Stomach (tissue), 9 donors: ENCODE measurements around the gene MCTP1. TPM values are rescaled to one million over a fixed set of nuclear protein-coding genes. Genes with fewer than 3 reads are reported as not detected.

Source experiments
- DNase-seq, 2 donors: peaks; one replicate each; pipeline versions ENCODE4 v3.0.0 to v3.0.0-alpha.2; 2013 to 2019
- H3K27ac ChIP-seq, 5 donors: fragments of 200-600 bp in 4 of 5; sonication (generic) in 4 of 5; one replicate each; pipeline ENCODE4 v1.5.1; 2013 to 2019; ENCODE audit warnings: mild to moderate bottlenecking in 1 of 5, moderate library complexity in 1 of 5
- H3K27me3 ChIP-seq, 3 donors: fragments of 200-600 bp; sonication (generic); one replicate each; pipeline ENCODE4 v1.5.1; 2017 to 2019; ENCODE audit warnings: mixed run types in 1 of 3
- H3K36me3 ChIP-seq, 4 donors: fragments of 200-600 bp; sonication (generic); 1 replicate in 3 of 4; 2 replicates in 1 of 4; pipeline ENCODE4 v1.5.1; 2016 to 2019
- H3K4me1 ChIP-seq, 4 donors: fragments of 200-600 bp; sonication (generic); one replicate each; pipeline ENCODE4 v1.5.1; 2016 to 2019
- H3K4me3 ChIP-seq, 4 donors: fragments of 200-600 bp; sonication (generic) in 3 of 4; one replicate each; pipeline ENCODE4 v1.5.1; 2016 to 2019; ENCODE audit warnings: mild to moderate bottlenecking in 1 of 4
- H3K9me3 ChIP-seq, 4 donors: fragments of 200-600 bp; sonication (generic); one replicate each; pipeline ENCODE4 v1.5.1; 2016 to 2019
- EP300 ChIP-seq: sonication (generic); formaldehyde crosslinking; IDR thresholded peaks from one replicate; pipeline ENCODE4 v1.6.1; 2017; ENCODE audit warnings: antibody characterized with exemption
- POLR2A ChIP-seq, 4 donors: fragments of 450-650 bp; IDR thresholded peaks; one replicate each; pipeline ENCODE4 v1.6.1; 2016; ENCODE audit warnings: antibody characterized with exemption in 4 of 4, control low read depth in 2 of 4, mild to moderate bottlenecking in 1 of 4, moderate library complexity in 1 of 4
- POLR2AphosphoS5 ChIP-seq, 3 donors: sonication (generic); formaldehyde crosslinking; IDR thresholded peaks; one replicate each; pipeline ENCODE4 v1.6.1; 2016; ENCODE audit warnings: antibody characterized with exemption in 3 of 3
- WGBS, 5 donors: extraction: QIAGEN DNeasy Blood & Tissue Kit in 3 of 5; methylation state at CpG; one replicate each; pipeline versions ENCODE4 v1.1.5 to v1.1.7; 2013 to 2018; 5-methylcytosine and 5-hydroxymethylcytosine counted together
- intact Hi-C: fragments of 100-400 bp; cut with DNase I; formaldehyde crosslinking; loops from one replicate; pipeline ENCODE4 v1.15.1; 2023; ENCODE audit warnings: low total_unique reads
- polyA plus RNA-seq, 3 donors: library from polyadenylated mRNA; stranded (reverse); fragments of 200-250 nt; gene quantifications; one replicate each; pipeline ENCODE4 v1.2.3, GENCODE V29; 2013
- total RNA-seq, 5 donors: library from RNA; depleted of rRNA; stranded (reverse); fragments of >200 nt; gene quantifications; one replicate each; pipeline versions ENCODE4 v1.1.0 to v1.2.3, GENCODE V29; 2014 to 2016
- TF ChIP-seq, protein P1 (sequence below), 7 experiments: fragments of 450-650 bp in 4 of 7; fragments of 200-600 bp in 3 of 7; sonication (generic) in 3 of 7; IDR thresholded peaks; one replicate each; pipeline ENCODE4 v1.5.1; 2016 to 2019; ENCODE audit warnings: antibody characterized with exemption in 7 of 7, control low read depth in 2 of 7, mild to moderate bottlenecking in 1 of 7
- donor health status: healthy with polysubstance abuse.
- donor health status: Bipolar disorder and iron deficiency.
- donor health status: healthy.

MCTP1 gene
- total and polyA plus RNA-seq, 8 donors: 1.4 to 47.9 (median 11.3) TPM

DNA sequence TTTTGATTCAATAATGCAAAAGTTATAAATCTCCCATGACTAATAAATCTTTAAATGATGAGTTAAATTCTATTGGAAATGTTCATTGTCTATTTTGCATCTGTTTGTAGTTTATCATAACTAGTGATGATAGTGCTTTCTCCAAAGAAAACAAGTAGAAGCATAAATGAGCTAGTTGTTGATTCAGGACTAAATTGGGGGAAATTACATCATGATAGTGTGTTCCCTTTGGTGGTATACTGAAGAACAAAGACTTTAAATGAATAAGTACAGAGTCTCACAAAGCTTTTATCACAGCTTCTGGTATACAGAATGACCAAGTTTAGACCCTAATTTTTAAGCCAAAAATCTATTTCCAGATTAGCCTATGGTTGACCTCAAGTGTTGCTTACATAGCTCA lies 173.8 kb downstream of the MCTP1 start:
- H3K4me3 ChIP-seq: no peak overlapping the region
- no peaks in the 10 kb centered on the region for H3K36me3 ChIP-seq
- intact Hi-C loops: no loop called here
- H3K4me1 ChIP-seq: no peaks in the 10 kb centered on the region
- TF ChIP-seq POLR2A (IDR thresholded peaks at IDR 0.05) (no peak), POLR2AphosphoS5 (IDR thresholded peaks at IDR 0.05) (no peak), EP300 (no peak)
- no peaks in the 10 kb centered on the region for H3K9me3 ChIP-seq
- DNase-seq: no peak
- no peak overlapping the region for H3K27ac ChIP-seq
- no peaks in the 10 kb centered on the region for H3K27me3 ChIP-seq

DNA sequence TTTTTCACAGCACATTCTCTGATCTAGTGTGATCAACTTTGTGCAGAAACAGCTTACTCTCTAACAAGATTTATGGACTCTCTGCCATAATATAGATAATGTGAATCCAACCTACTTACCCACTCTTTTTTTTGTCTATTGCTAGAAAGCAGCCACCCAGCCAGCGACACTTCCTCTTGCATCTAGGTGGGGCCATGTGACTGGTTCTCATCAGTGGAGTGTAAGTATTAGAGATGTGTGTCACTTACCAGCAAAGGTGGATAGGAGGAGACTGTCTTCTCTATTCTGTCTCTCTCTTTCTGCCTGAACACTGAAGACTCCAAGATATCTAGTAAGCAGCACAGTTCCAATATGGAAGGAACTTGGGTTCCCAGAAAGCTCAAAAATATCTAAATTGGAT lies 174.8 kb downstream of the MCTP1 start:
- Histone ChIP-seq H3K4me3 (no peak overlapping the region), H3K27ac (no peak overlapping the region), H3K4me1 (no peaks in the 10 kb centered on the region), H3K36me3 (no peaks in the 10 kb centered on the region), H3K9me3 (no peaks in the 10 kb centered on the region), H3K27me3 (no peaks in the 10 kb centered on the region)
- no peak for DNase-seq
- intact Hi-C loops: no loop called here
- TF ChIP-seq POLR2A (IDR thresholded peaks at IDR 0.05) (no peak), EP300 (no peak), POLR2AphosphoS5 (IDR thresholded peaks at IDR 0.05) (no peak)
- TF ChIP-seq, protein P1, sequence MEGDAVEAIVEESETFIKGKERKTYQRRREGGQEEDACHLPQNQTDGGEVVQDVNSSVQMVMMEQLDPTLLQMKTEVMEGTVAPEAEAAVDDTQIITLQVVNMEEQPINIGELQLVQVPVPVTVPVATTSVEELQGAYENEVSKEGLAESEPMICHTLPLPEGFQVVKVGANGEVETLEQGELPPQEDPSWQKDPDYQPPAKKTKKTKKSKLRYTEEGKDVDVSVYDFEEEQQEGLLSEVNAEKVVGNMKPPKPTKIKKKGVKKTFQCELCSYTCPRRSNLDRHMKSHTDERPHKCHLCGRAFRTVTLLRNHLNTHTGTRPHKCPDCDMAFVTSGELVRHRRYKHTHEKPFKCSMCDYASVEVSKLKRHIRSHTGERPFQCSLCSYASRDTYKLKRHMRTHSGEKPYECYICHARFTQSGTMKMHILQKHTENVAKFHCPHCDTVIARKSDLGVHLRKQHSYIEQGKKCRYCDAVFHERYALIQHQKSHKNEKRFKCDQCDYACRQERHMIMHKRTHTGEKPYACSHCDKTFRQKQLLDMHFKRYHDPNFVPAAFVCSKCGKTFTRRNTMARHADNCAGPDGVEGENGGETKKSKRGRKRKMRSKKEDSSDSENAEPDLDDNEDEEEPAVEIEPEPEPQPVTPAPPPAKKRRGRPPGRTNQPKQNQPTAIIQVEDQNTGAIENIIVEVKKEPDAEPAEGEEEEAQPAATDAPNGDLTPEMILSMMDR (IDR thresholded peaks at IDR 0.05): no peak
- WGBS, 5 donors: 62 to 82% (median 67%) methylated on average over 1 of the region's 1 CpG

DNA sequence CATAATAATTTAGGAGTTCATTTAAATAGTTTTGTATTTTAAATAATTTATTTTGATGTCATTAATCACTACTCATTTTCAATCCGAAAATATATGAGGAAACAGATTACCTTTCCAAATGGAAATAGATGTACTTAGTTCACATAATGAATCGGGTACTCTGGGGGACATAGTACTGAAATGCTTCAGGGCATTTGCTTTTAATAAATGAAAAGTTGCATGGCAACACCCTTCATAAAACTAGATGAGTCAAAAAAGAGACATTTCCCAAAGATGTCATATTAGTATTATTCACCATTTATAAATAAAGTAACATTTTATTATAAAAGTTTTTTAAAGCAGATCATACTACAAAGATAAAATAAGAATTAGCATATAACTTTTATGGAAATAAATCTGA lies 177.8 kb downstream of the MCTP1 start:
- intact Hi-C loops: no loop called here
- no peaks in the 10 kb centered on the region for H3K4me1 ChIP-seq
- no peak for DNase-seq
- no peaks in the 10 kb centered on the region for H3K36me3 ChIP-seq
- no peaks in the 10 kb centered on the region for H3K27me3 ChIP-seq
- 80 to 91% (median 91%) methylated on average over 2 of the region's 2 CpGs for WGBS, 5 donors
- H3K4me3 ChIP-seq: no peak overlapping the region
- no peak for TF ChIP-seq POLR2AphosphoS5 (IDR thresholded peaks at IDR 0.05)
- TF ChIP-seq EP300: no peak
- TF ChIP-seq, protein P1 (IDR thresholded peaks at IDR 0.05): no peak
- no peak for TF ChIP-seq POLR2A (IDR thresholded peaks at IDR 0.05)
- no peaks in the 10 kb centered on the region for H3K9me3 ChIP-seq
- H3K27ac ChIP-seq: no peak overlapping the region

DNA sequence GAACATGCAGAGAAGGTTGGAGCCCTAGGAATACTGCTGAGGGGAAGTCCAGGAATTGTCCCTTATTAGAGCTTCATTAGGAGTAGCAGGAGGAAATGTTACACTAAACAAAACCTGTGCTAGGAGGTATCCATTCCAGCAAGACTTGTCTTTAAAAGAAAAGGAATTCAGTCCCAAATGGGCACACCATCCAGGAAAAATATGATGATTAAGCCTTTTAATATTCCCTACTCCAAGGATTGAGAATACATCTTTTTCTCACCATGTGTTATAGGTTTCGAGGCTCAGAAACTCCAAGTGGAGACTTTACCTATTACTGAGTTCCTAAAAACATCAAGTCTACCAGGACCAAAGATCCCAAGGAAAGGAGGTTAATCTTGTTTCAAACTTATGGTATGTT lies 179.3 kb downstream of the MCTP1 start:
- Histone ChIP-seq H3K27ac (no peak overlapping the region), H3K27me3 (no peaks in the 10 kb centered on the region), H3K36me3 (no peaks in the 10 kb centered on the region), H3K4me1 (no peaks in the 10 kb centered on the region), H3K9me3 (no peaks in the 10 kb centered on the region), H3K4me3 (no peak overlapping the region)
- DNase-seq: no peak
- intact Hi-C loops: no loop called here
- TF ChIP-seq POLR2AphosphoS5 (IDR thresholded peaks at IDR 0.05): no peak
- TF ChIP-seq, protein P1 (IDR thresholded peaks at IDR 0.05): no peak
- TF ChIP-seq EP300: no peak
- TF ChIP-seq POLR2A (IDR thresholded peaks at IDR 0.05): no peak
- 89 to 100% (median 93%) methylated on average over 1 of the region's 1 CpG for WGBS, 5 donors

DNA sequence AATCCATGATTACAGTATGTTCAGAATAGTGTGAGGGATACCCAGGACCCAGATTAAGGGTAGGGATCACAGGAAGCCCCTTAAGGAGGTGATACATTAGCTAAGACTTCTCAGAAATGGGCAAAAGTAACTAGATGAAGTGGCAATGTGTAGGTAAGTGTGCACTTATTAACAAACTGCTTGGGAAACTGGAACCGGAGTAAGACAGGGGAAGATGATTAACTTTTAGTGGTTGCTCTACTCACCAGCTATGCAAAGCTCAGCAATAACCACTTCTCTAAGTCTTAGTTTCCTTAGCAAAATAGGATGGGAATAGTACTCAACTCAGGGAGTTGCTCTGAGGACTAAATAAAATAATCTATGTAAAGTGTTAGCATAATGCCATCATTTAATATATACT lies 182.2 kb downstream of the MCTP1 start:
- Histone ChIP-seq H3K4me1 (no peaks in the 10 kb centered on the region), H3K9me3 (no peaks in the 10 kb centered on the region), H3K27ac (no peak overlapping the region), H3K36me3 (no peaks in the 10 kb centered on the region), H3K27me3 (no peaks in the 10 kb centered on the region), H3K4me3 (no peak overlapping the region)
- TF ChIP-seq, protein P1 (IDR thresholded peaks at IDR 0.05): no peak
- TF ChIP-seq POLR2AphosphoS5 (IDR thresholded peaks at IDR 0.05): no peak
- no peak for TF ChIP-seq EP300
- no peak for TF ChIP-seq POLR2A (IDR thresholded peaks at IDR 0.05)
- WGBS, 5 donors: 71 to 97% (median 88%) methylated on average over 1 of the region's 1 CpG
- DNase-seq: no peak
- intact Hi-C loops: no loop called here
